ENCODE results near the gene LYG1.

DNA sequence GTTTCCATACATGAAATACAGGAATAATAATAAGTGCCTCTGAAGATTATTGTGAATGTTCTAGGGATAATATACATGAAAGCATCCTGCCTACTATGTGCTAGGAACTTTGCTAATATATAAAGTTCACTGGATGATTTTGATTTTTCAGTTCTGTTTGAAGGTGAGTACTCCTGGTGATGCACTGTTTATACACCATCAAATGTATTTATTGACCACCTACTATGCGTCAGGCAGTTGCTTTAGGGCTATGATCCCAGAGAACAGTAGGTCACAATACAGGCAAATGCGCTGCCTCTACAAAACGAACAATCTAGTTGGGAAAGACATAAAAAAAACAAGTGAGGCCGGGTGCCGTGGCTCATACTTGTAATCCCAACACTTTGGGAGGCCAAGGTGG is 24.4 kb upstream of the LYG1 start:
- TF ChIP-seq, protein P1, sequence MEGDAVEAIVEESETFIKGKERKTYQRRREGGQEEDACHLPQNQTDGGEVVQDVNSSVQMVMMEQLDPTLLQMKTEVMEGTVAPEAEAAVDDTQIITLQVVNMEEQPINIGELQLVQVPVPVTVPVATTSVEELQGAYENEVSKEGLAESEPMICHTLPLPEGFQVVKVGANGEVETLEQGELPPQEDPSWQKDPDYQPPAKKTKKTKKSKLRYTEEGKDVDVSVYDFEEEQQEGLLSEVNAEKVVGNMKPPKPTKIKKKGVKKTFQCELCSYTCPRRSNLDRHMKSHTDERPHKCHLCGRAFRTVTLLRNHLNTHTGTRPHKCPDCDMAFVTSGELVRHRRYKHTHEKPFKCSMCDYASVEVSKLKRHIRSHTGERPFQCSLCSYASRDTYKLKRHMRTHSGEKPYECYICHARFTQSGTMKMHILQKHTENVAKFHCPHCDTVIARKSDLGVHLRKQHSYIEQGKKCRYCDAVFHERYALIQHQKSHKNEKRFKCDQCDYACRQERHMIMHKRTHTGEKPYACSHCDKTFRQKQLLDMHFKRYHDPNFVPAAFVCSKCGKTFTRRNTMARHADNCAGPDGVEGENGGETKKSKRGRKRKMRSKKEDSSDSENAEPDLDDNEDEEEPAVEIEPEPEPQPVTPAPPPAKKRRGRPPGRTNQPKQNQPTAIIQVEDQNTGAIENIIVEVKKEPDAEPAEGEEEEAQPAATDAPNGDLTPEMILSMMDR (IDR thresholded peaks at IDR 0.05 in 8 of 11, conservative IDR thresholded peaks at IDR 0.05 in 3 of 11), result no peak
- no peak for TF ChIP-seq POLR2AphosphoS5 (IDR thresholded peaks at IDR 0.05)
- no peak for TF ChIP-seq POLR2A (IDR thresholded peaks at IDR 0.05)
